ENCODE measurements around the gene CUEDC1.
"Not testable (repeated sequence)": the region's sequence is repeated elsewhere in the genome, so short reads cannot be mapped to it uniquely, and the experiment has no call there.

CUEDC1 gene

DNA sequence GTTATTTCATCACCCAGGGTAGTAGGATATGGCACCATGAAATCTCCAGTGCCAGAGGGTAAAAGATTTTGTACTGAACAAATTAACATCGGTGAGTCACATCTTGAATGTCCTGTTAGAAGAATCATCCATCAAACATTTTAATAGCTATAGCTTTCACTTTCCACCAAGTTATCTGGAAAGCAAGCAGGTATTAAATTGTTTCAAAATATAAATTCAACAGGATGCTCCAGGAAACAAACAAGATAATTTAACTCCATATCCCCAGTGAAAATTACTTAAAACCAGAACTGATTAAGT lies 30.4 kb upstream of the CUEDC1 start:
- DNase-seq (ENCODE audit: low read depth in 2 of 2) = no peak

DNA sequence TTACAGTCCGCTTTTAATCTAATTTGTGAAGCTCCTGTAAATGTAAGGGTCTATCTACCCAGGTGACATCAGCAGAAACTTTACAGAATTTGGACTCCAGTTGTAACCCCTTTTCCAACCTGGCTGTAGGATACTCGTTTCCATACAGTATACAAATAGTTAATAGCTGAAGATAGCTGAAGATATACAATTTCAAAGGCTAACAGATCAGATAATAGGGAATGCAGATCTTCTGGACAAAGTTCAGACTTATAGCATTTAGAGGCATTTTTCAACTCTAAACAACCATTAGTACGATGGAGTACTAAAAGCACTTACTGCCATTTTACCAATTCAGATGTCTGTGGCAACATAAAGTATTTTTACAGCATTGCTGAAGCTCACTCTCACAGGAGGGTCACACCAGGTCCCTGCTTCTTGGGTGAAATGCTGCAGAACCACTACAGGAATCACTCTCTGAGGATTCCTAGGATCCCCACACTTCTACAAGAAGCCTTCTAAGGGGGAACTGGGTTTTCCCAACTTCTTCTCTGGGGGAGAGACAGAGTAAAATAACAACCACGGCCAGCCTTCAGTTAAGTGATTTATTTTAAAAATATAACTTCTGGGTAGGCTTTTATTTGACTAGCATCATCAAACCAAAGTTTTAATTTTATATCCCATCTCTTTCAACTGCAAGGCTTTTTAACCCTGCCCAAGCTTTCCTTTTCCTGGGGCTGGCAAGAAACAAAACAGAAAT lies 29.9 kb upstream of the CUEDC1 start:
- no peak for DNase-seq (ENCODE audit: low read depth in 2 of 2)

DNA sequence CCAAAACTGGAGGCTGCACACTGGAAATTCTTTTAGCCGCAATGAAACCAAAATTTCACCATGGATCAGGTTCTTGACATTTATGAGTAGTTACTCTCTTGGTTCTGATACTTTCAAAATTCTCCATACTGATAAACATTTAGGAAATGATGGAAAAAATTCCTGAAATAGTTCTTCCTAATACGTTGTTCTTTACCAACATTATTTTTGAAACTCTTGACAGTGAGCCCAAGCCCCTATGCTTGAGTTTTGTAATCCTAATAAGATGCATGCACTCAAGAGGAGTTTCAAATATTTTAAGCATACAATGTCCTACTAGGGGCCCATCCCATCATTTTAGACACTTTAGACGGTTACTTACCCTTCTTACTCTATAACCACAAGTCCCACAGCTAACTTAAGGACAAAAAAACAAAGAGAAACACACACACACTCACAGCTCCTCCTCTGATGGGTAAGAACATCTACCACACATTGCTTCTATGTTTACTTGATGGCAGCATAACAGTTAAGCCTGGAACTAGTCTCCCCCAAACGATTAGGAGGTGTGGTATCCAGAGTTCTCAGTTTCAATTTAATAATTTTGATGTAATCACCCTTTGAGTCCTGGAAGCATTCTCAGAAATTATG lies 29.2 kb upstream of the CUEDC1 start:
- DNase-seq (ENCODE audit: low read depth in 2 of 2) = no peak

DNA sequence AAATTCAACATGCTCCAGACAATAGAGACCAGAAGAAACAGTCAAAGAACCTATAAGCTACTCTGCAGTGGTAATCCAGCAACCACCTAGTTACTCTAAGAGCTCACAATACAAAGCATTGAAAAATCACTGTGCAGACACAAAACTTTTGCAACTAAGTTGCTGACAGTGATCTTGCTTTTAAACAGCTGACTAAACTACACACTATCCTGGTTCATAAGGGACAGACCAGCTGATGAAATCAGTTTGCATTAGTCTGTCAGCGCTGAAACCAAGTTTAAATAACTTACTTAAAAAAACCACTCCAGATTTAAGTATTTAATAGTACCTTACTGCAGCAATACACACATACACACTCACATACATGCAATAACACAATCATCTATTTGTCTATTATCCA lies 28.2 kb upstream of the CUEDC1 start:
- DNase-seq (ENCODE audit: low read depth in 2 of 2) = no peak

DNA sequence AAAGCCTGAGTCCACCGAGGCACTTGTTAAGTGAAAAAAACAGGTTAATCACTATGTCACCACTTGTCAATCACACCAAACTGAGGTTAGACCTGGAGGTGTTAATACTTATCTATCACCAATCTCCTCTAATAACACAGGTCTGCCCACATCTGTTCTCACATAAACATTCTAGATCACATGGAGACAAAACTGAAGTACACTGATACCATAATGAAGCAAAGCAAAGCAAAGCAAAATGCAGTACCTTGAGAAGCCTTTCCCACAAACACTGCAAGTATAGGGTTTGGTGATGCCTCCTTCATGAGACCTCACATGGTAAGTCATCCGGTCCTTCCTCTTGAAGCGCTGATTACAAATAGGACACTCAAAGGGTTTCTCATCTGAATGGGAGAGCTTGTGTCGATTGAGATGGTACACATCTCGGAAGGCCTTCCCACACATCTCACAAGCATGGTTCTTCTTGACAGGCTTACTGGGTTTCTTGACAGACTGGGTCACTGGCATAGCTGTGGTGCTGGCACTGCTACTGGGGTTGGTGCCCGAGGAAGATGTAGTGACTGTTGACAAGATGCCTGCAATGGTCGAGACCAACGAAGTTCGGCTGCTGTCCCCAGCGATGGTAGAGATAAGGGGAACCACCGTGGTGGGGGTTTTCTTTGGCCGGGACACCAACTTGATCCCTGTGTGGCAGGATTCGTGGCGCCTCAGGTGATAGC lies 27.4 kb upstream of the CUEDC1 start:
- DNase-seq (ENCODE audit: low read depth in 2 of 2) = no peak

DNA sequence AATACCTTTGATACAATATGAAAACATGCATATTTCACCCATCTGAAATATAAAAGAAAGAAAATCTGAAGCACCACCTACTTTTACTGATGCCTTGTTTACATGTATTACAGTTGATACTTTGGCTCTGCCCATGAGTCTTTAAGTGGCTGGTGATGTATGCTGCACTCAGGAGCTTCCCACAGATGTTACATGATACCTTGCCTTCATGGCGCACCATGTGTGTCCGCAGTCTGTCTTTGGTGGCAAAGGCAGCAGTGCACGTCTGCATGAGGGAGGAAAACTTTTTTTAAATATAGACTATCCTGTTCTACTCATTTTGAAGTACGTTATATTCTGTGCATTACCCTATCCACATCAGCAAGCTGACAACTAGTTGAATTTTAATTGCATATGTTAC lies 25.3 kb upstream of the CUEDC1 start:
- no peak for DNase-seq (ENCODE audit: low read depth in 2 of 2)

DNA sequence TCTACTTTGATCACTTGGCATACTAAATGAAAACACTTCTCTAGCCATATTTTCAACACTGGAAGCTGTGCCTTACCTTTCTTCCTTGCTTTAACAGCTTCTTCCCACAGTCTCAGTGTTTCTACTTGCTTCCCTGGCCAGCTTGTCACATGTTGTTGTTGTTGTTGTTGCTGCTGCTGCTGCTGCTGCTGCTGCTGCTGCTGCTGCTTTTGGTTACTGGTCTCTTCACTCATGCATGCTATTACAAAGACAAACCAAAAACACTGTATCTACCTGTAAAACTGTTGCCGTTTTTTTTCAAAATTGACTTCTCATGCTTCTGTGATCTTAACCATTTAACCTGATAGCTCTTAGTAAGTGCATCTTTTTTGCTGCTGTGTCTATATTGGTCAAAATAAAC lies 23.9 kb upstream of the CUEDC1 start:
- no peak for DNase-seq (ENCODE audit: low read depth in 2 of 2)

DNA sequence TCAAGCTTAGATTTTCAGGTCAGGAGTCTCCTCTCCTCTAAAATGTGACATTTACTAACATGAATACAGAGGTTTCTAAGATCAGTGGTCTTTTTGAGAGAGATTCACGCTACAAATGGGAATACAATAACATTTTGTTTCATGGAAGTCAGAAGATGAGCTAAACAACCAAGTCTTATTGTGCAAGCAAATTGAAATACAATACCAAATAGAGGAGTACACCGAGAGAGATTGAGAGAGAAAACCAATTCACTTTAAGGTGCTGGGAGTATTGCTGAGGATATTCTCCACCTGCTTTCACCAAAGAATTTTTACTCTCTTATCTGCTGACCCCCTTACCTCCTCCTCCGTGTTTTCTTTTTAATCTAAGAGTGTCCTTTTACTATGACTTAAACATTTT lies 21.4 kb upstream of the CUEDC1 start:
- no peak for DNase-seq (ENCODE audit: low read depth in 2 of 2)

DNA sequence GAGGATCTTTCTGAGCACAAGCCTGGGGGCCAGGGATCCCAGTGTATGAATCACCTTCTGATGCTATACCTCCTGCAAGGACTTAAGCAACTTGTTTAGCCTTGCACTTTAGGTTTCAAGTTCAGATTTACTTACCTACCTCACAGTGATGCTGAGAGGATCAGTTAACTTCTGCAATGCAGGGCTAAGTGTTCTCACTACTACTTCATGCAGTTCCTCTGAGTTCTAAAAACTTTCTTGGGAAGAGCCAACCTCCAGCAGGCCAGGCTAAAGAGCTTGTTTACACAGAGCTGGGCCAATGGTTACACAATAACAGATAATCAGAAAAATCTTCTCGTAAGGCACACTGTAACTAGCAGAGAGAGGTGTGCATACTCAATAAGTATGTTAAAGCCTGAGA lies 19.8 kb upstream of the CUEDC1 start:
- no peak for DNase-seq (ENCODE audit: low read depth in 2 of 2)

DNA sequence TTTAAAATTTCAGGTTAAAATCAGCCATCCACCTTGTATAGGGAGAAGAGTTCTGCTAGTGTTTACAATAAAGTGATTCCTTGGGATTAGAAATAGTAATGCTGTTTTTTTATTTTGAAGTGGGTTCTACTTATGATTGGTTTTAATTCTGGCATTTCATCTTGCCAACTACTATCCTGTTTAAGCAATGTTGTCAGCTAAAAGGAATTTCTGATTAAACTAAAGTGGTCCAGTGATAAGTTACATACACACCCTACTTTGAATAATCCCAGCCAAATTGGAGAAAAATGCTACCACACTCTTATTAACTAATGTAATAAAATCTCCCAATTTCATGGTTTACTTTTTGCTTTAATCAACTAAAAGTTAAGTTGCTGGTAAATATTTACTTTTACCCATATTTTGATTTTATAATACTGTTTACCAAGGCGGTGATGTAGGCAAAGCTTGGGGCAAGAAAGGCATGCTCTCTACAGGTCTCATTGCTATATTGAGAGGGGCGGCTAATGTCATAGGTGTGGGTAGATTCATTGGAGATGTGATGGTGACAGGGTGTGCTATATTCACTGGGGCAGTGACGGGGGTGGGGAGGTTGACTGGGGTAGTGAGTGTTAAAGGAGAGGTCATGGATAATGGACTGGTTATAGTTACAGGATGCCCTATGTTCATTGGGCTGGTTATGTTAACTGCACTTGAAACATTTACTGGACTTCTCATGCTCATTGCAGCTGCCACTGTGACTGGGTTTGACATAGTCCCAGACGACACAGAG lies 19.0 kb upstream of the CUEDC1 start:
- DNase-seq (ENCODE audit: low read depth in 2 of 2) = not testable (repeated sequence)

DNA sequence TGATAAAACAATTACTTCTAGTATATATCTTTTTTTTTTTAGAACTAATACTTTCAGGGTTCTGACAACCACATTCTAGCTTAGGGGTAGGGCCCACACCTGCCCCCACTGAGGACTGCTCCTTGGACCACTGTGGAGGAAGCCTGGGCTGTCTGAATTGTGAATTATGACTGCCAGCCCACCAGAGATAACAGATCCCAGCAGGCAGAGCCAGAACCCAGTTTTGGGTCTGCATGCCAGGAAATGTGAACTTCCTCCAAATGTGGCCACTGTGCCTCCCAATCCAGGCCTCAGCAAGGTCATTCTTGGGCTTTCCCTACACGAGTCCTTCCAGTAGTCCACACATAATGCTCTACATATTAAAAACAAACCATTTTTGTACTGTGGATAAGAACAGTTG lies 16.9 kb upstream of the CUEDC1 start:
- no peak for DNase-seq (ENCODE audit: low read depth in 2 of 2)

DNA sequence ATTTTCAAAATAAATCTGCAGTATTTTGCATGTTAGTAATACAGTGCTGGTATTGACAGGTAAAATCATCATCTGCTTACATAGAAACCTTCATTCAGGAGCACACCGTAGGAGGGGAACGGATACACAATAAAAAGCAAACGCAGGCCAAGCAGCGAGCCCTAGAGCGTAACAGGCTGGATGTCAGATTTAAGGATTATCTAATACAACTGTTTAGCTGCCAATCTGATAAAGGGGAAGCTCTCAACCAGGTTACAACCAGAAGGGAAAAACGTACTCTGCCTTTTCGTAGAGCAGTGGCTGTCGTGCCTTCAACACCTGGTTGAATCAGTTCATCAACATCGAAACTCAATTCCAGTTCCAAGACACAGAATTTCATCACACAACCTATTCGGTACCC lies 16.4 kb upstream of the CUEDC1 start:
- DNase-seq (ENCODE audit: low read depth in 2 of 2) = no peak

DNA sequence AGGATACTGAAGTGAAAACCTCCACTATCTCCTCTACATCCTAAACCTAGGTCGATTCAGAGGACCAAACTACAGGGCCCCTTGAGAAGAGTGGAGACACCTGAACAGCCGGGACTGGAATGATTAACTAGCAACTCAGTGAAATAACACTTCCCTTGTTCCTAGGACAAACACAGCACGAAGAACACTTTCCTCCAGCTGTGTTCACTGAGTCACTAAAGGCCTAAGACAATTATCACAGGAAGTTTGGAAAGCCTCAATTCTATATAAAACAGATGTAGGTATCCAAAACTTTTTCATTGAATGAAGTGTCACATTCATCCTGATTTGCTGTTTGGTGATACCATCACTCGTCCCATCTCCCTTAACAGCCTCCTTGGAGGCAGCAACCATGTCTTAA lies 15.5 kb upstream of the CUEDC1 start:
- peak in 1 of 2 experiments; percentile 58 for DNase-seq (ENCODE audit: low read depth in 2 of 2)

DNA sequence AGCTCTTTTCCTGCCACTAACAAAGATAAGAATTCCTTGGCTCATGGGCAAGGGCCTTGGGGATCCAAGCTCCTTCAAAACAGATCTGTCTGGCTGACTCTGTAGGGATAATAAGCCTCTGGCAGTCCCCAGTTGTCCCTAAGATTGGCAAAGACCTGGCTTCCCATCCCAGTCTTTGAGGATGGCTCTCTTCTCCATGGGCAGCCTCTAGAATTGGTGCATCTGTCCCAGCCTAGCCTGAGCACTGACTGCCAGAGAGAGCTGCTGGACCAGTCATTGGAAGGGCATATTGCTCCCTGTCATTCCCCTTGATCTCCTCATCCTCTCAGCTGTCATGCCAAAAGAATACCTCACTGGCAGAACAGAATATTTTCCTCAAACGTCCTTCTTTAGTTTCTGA lies 13.2 kb upstream of the CUEDC1 start:
- no peak for DNase-seq (ENCODE audit: low read depth in 2 of 2)

DNA sequence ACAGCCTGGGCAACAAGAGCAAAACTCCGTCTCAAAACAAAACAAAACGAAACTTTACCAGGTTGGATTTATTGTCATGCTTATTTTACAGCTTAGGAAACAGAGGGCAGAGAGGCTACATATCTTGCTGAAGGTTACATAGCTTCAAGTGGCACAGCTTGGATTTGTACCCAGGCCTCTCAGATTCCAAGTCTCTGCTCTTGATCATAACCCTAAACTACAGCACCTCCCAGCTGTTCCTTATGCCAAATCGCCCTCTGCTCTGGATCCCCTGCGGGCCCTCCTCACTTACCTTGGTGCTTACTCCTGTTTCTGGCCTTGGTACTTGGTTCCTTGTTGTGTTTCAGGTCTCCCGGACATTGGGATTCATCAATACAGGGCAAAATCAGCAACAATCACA lies 11.7 kb upstream of the CUEDC1 start:
- no peak for DNase-seq (ENCODE audit: low read depth in 2 of 2)

DNA sequence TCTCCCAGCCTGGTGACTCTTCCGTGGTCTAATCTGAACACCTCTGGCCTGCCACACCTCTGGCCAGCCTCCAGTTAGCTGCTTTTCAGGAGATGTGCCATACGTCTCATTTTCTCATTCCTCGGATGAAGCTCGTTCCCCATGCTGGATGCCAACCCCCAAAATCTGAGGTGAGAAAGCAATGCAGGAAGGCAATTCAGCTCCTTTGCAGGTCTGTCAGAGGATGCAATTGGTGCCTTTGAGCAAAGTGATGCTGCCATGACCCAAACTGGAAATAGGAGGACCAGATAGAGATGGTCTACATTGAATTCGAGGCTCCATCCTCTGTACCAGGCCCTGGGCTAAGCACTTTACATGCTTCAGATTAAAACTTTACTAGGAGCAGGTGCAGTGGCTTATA lies 11.0 kb upstream of the CUEDC1 start:
- DNase-seq (ENCODE audit: low read depth in 2 of 2) = no peak

DNA sequence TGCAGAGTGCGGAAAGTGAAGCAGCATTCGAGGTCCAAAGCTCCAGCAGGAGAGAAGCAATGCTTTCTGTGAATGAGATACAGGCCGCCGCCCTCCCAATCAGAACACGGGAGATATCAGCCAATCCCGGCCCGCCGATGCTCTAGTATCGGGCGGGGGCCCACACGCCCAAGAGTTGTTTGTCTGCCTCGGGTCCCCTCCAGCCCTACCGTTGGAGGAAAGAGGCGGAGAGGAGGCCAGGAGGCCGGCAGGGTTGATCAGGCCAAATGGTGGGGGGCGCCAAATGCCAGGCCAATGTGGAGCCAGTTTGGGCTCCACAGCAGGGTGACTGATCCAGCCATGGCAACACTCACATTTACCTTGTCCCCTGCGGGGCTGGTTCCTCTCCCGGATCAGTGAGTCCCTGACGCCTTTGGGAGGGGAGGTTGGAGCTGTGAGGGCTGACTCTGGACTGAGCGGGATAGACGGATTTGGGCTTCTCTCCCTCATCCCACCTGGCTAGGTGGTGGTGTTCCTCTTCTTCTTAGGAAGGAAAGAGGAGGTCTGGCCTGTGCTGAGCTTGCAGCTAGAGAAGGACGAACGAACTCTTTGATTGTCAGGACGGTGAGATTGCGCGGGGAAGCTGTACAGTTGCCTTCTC lies 10.4 kb upstream of the CUEDC1 start:
- DNase-seq (ENCODE audit: low read depth in 2 of 2) = no peak

DNA sequence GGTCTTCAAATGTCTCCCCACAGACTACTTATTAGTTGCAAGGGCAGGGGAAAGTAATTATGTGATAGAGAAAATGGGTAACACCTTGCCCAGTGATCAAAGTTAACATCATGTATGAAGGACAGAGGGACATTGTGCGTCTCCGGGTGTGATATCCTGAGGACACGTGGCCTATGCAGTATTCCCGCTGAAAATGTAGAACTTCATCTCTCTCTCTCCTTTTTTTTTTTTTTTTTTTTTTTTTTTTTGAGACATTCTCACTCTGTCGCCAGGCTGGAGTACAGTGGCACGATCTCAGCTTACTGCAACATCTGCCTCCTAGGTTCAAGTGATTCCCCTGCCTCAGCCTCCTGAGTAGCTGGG lies 7.9 kb upstream of the CUEDC1 start:
- DNase-seq (ENCODE audit: low read depth in 2 of 2) = no peak

DNA sequence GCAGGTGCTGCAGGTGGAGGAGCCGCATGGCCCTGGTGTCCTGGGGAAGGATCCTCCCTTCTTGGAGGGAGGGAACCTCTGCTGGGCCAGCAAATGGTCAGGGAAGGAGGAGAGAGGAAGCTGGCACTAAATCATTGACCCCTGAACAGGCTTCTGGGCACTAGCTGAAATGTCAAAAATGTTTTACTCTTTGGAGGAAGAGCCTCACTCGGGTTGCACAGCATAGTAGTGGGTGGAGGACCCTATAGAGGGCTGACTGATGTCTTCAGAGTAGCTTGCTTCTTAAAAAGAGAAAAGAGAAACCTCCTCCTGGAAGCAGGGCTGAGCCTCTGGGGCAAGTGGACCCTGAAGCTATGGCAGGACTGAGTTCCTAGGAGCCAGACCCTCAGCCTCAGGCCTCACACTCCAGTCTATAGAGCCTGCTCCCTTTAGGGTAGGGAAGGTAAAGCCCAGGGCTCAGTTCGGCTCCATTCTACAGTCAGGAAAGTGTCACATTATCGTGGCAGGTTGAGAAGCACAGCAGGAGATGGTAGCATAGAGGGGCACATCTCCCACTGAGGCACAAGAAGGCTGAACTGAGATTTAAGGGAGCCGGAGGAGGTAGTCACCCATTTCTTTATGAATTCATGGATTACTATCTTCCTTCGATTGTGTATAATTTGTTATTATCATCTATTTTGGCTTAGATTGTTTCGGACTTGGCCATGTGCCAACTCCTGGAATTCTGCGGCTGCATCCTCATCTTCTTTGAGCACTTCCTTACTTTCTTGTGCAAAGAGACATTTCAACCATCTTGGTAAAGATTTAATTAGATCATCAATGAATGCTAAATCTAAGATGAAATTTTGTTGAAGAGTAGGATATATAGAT lies 7.3 kb upstream of the CUEDC1 start:
- DNase-seq (ENCODE audit: low read depth in 2 of 2) = no peak

DNA sequence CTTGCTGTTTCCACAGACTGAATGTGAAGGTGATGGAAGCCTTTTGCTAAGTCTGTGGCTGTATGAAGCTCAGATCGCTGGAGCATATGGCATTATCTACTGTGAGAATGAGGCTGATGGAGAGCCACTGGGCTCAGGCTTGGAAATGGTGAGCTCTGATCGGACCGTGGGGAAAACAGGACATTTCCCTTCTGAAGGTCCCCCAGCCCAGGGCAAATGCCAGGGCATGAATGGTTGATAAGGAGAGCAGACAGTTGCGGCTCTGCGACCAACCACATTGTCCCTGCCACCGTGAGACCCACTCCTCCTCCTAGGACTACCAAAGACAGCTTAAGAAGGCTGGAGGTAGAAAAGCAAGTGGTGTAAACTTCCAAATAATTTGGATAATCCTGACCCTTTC lies 4.7 kb upstream of the CUEDC1 start:
- DNase-seq (ENCODE audit: low read depth in 2 of 2) = no peak

DNA sequence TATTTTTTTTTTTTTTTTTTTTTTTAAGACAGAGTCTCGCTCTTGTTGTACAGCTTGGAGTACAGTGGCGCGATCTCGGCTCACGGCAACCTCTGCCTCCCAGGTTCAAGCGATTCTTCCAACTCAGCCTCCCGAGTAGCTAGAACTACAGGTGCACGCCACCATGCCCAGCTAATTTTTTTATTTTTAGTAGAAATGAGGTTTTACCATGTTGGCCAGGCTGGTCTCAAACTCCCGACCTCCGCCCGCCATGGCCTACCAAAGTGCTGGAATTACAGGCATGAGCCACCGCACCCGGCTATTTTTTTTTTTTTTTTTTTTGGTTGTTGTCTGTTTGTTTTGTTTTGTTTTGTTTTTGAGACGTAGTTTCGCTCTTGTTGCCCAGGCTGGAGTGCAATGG lies 3.2 kb upstream of the CUEDC1 start:
- DNase-seq (ENCODE audit: low read depth in 2 of 2) = not testable (repeated sequence)

Measured in fibroblast of skin of left quadriceps (primary cell).